ENCODE results near the gene DNASE1L1. TPM values are rescaled to one million over a fixed set of nuclear protein-coding genes. Genes with fewer than 3 reads are reported as not detected.

The DNASE1L1 gene
- total RNA-seq, 1 donor from 2014 or later, result 18.6 TPM

DNA sequence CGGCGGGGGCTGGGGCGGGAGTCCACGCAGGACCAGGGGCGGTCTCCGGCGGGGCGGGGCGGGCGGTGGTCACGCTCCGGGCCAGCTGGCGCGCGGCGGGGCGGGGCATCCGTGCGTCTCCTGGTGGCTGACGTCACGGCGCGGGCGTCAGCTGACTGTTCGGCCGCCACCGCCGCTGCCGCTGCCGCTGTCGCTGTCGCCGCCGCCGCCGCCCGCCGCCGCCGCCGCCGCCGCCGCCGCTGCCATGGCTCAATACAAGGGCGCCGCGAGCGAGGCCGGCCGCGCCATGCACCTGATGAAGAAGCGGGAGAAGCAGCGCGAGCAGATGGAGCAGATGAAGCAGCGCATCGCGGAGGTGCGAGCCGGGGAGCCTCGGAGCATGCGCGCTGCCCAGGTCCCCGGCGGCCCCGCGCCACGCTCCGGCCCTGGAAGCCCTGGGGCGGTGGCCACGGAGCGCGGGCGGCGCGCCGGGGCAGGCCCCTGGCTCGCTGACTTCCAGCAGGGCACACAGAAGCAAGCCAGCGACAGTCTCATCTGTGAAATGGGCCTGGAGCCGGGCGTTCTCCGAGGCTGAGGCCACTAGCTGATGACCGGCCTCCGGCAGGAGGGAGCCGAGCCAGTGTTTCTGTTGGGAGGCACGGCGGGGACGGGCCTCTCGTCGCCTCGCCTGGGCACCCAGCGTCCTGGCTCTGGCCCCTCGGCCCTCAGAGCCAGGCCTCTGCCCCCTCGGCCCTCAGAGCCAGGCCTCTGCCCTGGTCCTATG, 35.1 kb upstream of the DNASE1L1 start, which contains the start of gene FAM50A:
TSS of gene FAM50A (plus strand) at position 150 of the 763 bp plus-strand sequence. CDS start at position 245, 95 bp downstream.
- peaks cover 10% of the 10 kb centered on the region for H3K36me3 Mint-ChIP-seq
- H3K27me3 Mint-ChIP-seq (ENCODE audit: low read depth), result no peaks in the 10 kb centered on the region
- peak within 1 kb of the TSS; percentile 88 for H3K27ac Mint-ChIP-seq
- no peaks in the 10 kb centered on the region for H3K9me3 Mint-ChIP-seq
- DNase-seq (ENCODE audit: low spot score in 2 of 2, unreplicated experiment in 2 of 2), result peak; percentile 56 to 63
- H3K4me1 Mint-ChIP-seq, result peaks cover 3% of the 10 kb centered on the region
- H3K4me3 Mint-ChIP-seq, result peak within 1 kb of the TSS; percentile 71
- TF ChIP-seq, protein P1, sequence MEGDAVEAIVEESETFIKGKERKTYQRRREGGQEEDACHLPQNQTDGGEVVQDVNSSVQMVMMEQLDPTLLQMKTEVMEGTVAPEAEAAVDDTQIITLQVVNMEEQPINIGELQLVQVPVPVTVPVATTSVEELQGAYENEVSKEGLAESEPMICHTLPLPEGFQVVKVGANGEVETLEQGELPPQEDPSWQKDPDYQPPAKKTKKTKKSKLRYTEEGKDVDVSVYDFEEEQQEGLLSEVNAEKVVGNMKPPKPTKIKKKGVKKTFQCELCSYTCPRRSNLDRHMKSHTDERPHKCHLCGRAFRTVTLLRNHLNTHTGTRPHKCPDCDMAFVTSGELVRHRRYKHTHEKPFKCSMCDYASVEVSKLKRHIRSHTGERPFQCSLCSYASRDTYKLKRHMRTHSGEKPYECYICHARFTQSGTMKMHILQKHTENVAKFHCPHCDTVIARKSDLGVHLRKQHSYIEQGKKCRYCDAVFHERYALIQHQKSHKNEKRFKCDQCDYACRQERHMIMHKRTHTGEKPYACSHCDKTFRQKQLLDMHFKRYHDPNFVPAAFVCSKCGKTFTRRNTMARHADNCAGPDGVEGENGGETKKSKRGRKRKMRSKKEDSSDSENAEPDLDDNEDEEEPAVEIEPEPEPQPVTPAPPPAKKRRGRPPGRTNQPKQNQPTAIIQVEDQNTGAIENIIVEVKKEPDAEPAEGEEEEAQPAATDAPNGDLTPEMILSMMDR (IDR thresholded peaks at IDR 0.05; ENCODE audit: unreplicated experiment), result no peak

DNA sequence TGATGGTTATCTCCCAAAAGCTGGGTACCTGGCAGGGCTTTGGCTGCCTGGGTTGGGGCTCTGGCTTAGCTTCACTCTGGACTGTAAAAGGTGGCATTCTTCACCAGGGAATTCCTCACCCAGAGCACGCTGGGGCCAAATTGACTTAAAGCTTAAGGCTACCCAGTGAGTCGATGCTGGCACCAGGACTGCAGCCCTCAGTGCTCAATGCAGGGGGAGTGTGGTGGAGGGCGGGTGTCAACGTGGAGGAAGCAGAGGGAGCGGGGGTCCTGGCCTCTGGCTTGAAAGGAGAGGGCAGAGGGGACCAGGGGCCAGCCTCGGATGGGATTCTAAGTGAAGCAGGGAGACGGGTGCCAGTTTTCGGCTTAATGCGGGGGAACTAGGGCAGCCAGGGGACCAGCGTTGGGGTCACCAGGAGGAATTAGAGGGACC, 34.4 kb upstream of the DNASE1L1 start:
- H3K4me1 Mint-ChIP-seq, result peaks cover 3% of the 10 kb centered on the region
- peak overlapping the region; percentile 88 for H3K27ac Mint-ChIP-seq
- no peaks in the 10 kb centered on the region for H3K27me3 Mint-ChIP-seq (ENCODE audit: low read depth)
- peak overlapping the region; percentile 71 for H3K4me3 Mint-ChIP-seq
- H3K36me3 Mint-ChIP-seq, result peaks cover 11% of the 10 kb centered on the region
- H3K9me3 Mint-ChIP-seq, result no peaks in the 10 kb centered on the region
- TF ChIP-seq, protein P1 (IDR thresholded peaks at IDR 0.05; ENCODE audit: unreplicated experiment), result no peak
- DNase-seq (ENCODE audit: low spot score in 2 of 2, unreplicated experiment in 2 of 2), result no peak

DNA sequence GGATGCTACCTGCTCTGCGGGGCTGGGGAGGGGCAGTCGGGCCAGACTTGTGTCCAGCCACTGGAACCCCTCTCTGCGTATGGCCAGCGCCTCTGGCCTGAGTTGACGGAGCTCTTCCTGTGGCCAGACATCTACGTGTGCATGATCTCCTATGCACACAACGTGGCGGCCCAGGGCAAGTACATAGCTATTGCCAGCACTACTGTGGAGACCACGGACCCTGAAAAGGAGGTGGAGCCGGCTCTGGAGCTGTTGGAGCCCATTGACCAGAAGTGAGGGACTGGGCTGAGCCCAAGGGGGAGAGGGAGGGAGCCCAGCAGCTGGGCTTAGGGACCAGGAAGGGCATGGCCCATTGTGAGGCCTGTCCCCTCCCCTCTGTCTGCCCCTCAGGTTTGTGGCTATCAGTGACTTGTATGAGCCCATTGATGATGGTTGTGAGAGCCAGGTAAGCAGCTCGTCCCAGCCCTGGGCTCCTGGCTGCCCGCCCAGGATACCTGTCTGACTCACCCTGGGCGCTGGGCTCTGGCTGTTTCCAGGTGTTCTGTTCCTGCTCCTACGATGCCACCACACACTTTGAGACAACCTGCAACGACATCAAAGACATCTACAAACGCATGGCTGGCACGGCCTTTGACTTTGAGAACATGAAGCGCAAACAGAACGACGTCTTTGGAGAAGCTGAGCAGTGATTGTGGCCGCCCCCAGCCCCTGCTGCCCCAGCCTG, 33.1 kb upstream of the DNASE1L1 start:
- DNase-seq (ENCODE audit: low spot score in 2 of 2, unreplicated experiment in 2 of 2), result no peak
- H3K9me3 Mint-ChIP-seq, result no peaks in the 10 kb centered on the region
- TF ChIP-seq, protein P1 (IDR thresholded peaks at IDR 0.05; ENCODE audit: unreplicated experiment), result no peak
- peaks cover 7% of the 10 kb centered on the region for H3K36me3 Mint-ChIP-seq
- no peak overlapping the region for H3K27ac Mint-ChIP-seq
- H3K4me1 Mint-ChIP-seq, result peaks cover 9% of the 10 kb centered on the region
- H3K4me3 Mint-ChIP-seq, result no peak overlapping the region
- H3K27me3 Mint-ChIP-seq (ENCODE audit: low read depth), result no peaks in the 10 kb centered on the region

DNA sequence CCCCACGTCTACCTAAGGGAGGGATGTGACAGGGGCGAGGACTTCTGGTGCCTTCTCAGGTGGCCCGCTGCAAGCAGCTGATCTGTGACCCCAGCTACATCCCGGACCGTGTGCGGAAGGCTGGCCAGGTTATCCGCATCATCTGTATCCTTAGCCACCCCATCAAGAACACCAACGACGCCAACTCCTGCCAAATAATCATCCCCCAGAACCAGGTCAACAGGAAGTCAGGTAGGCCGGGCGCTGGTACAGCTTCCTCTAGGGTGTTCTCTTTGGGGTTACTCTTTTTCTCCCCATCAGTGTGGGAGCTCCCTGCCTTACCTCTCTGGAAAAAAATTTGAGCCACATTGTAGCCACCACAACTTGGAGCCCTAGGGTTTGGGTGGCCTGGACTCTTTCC, 32.5 kb upstream of the DNASE1L1 start:
- H3K27me3 Mint-ChIP-seq (ENCODE audit: low read depth), result no peaks in the 10 kb centered on the region
- H3K9me3 Mint-ChIP-seq, result no peaks in the 10 kb centered on the region
- peaks cover 3% of the 10 kb centered on the region for H3K36me3 Mint-ChIP-seq
- H3K4me3 Mint-ChIP-seq, result no peak overlapping the region
- TF ChIP-seq, protein P1 (IDR thresholded peaks at IDR 0.05; ENCODE audit: unreplicated experiment), result no peak
- DNase-seq (ENCODE audit: low spot score in 2 of 2, unreplicated experiment in 2 of 2), result no peak
- no peak overlapping the region for H3K27ac Mint-ChIP-seq
- H3K4me1 Mint-ChIP-seq, result peaks cover 9% of the 10 kb centered on the region

DNA sequence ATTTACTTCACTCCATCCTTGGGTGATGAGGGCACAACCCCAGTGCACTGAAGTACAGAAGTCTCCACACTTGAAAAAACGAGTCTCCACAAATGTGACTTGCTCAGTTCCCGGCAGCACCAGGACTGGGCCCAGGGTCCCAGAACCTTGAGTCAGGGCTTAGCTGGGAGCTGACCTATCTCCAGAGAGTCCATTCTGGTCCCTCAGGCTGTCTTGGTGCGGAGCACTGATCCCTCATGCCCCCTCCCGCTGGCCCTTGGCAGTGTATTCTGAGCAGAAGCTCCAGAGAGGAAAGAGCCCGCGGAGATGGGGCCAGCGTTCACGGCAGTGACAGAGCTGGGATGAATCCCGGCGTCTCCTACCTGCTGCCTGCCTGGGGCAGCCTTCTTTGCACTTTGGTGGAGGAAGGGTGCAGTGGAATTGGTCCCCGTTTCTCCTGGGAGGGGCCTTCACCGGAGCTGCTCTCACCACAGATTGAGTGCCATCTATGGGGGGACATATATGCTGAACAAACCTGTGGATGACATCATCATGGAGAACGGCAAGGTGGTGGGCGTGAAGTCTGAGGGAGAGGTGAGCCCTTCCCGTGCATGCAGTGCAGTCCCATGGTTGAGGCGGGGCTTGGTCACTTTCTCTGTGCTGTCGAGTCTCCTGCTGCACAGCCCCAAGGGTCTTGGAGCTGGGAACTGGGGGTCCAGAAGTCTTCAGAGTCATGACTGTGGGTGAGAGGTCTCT, 31.7 kb upstream of the DNASE1L1 start:
- no peak for DNase-seq (ENCODE audit: low spot score in 2 of 2, unreplicated experiment in 2 of 2)
- Mint-ChIP-seq H3K4me3 (no peak overlapping the region), H3K4me1 (peaks cover 14% of the 10 kb centered on the region), H3K27me3 (ENCODE audit: low read depth) (no peaks in the 10 kb centered on the region), H3K36me3 (peaks cover 6% of the 10 kb centered on the region), H3K27ac (no peak overlapping the region), H3K9me3 (no peaks in the 10 kb centered on the region)
- TF ChIP-seq, protein P1 (IDR thresholded peaks at IDR 0.05; ENCODE audit: unreplicated experiment), result no peak

Data from mesothelial cell of epicardium (in vitro differentiated cells).